Adrenal gland (tissue), 12 donors: ENCODE measurements around the gene CDH15. TPM values are rescaled to one million over a fixed set of nuclear protein-coding genes. Genes with fewer than 3 reads are reported as not detected.

Experiments
- DNase-seq, 7 donors: peaks; one replicate each; pipeline ENCODE4 v3.0.0-alpha.2; 2019 to 2020
- H3K27ac ChIP-seq, 5 donors: fragments of 200-600 bp; sonication (generic) in 4 of 5; 1 replicate in 3 of 5; 2 replicates in 2 of 5; pipeline versions ENCODE4 v1.5.1 to v1.8.0; 2016 to 2020; ENCODE audit warnings: mild to moderate bottlenecking in 1 of 5
- H3K27me3 ChIP-seq: fragments of 200-600 bp; 2 replicates; pipeline ENCODE4 v1.8.0; 2021
- H3K36me3 ChIP-seq, 2 donors: fragments of 200-600 bp; replicated peaks in 1 of 2; 1 replicate in 1 of 2; 2 replicates in 1 of 2; pipeline versions ENCODE4 v1.5.1 to v1.8.0; 2018 to 2022
- H3K4me1 ChIP-seq, 2 donors: fragments of 200-600 bp; replicated peaks in 1 of 2; 1 replicate in 1 of 2; 2 replicates in 1 of 2; pipeline versions ENCODE4 v1.5.1 to v1.8.0; 2018 to 2021
- H3K4me3 ChIP-seq, 4 donors: fragments of 200-600 bp; sonication (generic) in 3 of 4; one replicate each; pipeline ENCODE4 v1.5.1; 2016 to 2018
- H3K9me3 ChIP-seq, 3 donors: fragments of 200-600 bp; sonication (generic) in 1 of 3; replicated peaks in 1 of 3; 1 replicate in 2 of 3; 2 replicates in 1 of 3; pipeline versions ENCODE4 v1.5.1 to v1.8.0; 2016 to 2021
- CTCF ChIP-seq, 6 experiments: fragments of 450-650 bp in 4 of 6; fragments of 200-600 bp in 2 of 6; sonication (generic) in 1 of 6; IDR thresholded peaks; 1 replicate in 5 of 6; 2 replicates in 1 of 6; pipeline versions ENCODE4 v1.5.1 to v1.8.0; 2016 to 2021; ENCODE audit warnings: antibody characterized with exemption in 6 of 6, mild to moderate bottlenecking in 2 of 6, moderate library complexity in 1 of 6
- POLR2A ChIP-seq, 2 donors: fragments of 450-650 bp; IDR thresholded peaks; one replicate each; pipeline ENCODE4 v1.6.1; 2017; ENCODE audit warnings: antibody characterized with exemption in 2 of 2, mild to moderate bottlenecking in 2 of 2, moderate library complexity in 1 of 2
- WGBS, 4 donors: extraction: QIAGEN DNeasy Blood & Tissue Kit in 2 of 4; methylation state at CpG; one replicate each; pipeline versions ENCODE4 v1.1.5 to v1.1.7; 2013 to 2017; 5-methylcytosine and 5-hydroxymethylcytosine counted together
- intact Hi-C, 2 donors: fragments of 100-400 bp; cut with DNase I; formaldehyde crosslinking; loops; one replicate each; pipeline versions ENCODE4 v1.14.1 to v1.15.0; 2022 to 2023
- polyA plus RNA-seq, 3 donors: library from polyadenylated mRNA; stranded (reverse); fragments of 200-250 nt in 2 of 3; fragments of 350-450 nt in 1 of 3; fragmentation: Illumina TruSeq in 1 of 3; extraction: RNeasy Lipid Tissue Mini Kit (QIAGEN cat#74804) in 1 of 3; gene quantifications; one replicate each; pipeline ENCODE4 v1.2.3, GENCODE V29; 2013 to 2014
- total RNA-seq, 9 donors: library from RNA; depleted of rRNA in 4 of 9; stranded (reverse); fragments of >200 nt in 4 of 9; fragments of 120-200 nt in 1 of 9; fragmentation: NEBNext Ultra II Directional in 1 of 9; extraction: Animal tissue kit (Norgen Biotek cat#: 25700) in 1 of 9; gene quantifications; one replicate each; pipeline versions ENCODE4 v1.1.0 to v1.2.4, GENCODE V29; 2013 to 2023
- donor health status: healthy with polysubstance abuse.
- donor health status: Bipolar disorder and iron deficiency.
- donor health status: DM: yes; HTN: yes; CAD: no.
- donor health status: DM: no; HTN: no; CAD: no.
- donor health status: DM: no; HTN: no; CAD: no.
- donor health status: DM: yes; HTN: yes; CAD: no.

Gene CDH15
- total and polyA plus RNA-seq, 12 donors = 0.05 to 0.32 (median 0.17) TPM; not detected in 1

GRCh38 chr16:89141884-89142267, 29.7 kb upstream of the CDH15 start:
- H3K36me3 ChIP-seq = peaks cover 0 to 41% of the 10 kb centered on the region in 2 donors

GRCh38 chr16:89142474-89143195, 28.9 kb upstream of the CDH15 start:
- WGBS, 4 donors = 93 to 96% (median 94%) methylated on average over 12 to 13 of the region's 13 CpGs
- H3K36me3 ChIP-seq = peaks cover 0 to 40% of the 10 kb centered on the region in 2 donors
- no peaks in the 10 kb centered on the region for H3K27me3 ChIP-seq
- no peaks in the 10 kb centered on the region for H3K4me1 ChIP-seq
- DNase-seq = no peak
- intact Hi-C loops = no loop called here
- H3K9me3 ChIP-seq = no peaks in the 10 kb centered on the region
- no peak overlapping the region for H3K4me3 ChIP-seq
- H3K27ac ChIP-seq = no peak overlapping the region
- TF ChIP-seq CTCF (IDR thresholded peaks at IDR 0.05) (no peak), POLR2A (IDR thresholded peaks at IDR 0.05) (no peak)

More at GRCh38 chr16:89141884-89142267, 29.7 kb upstream of the CDH15 start:
- no peak for DNase-seq
- H3K9me3 ChIP-seq = no peaks in the 10 kb centered on the region
- intact Hi-C loops = no loop called here
- H3K27ac ChIP-seq = no peak overlapping the region
- 92 to 95% (median 95%) methylated on average over 7 to 13 of the region's 13 CpGs for WGBS, 4 donors
- H3K4me3 ChIP-seq = no peak overlapping the region
- no peaks in the 10 kb centered on the region for H3K4me1 ChIP-seq
- no peak for TF ChIP-seq POLR2A (IDR thresholded peaks at IDR 0.05)
- TF ChIP-seq CTCF (IDR thresholded peaks at IDR 0.05) = no peak
- no peaks in the 10 kb centered on the region for H3K27me3 ChIP-seq

GRCh38 chr16:89143201-89143741, 28.3 kb upstream of the CDH15 start:
- H3K4me1 ChIP-seq = no peaks in the 10 kb centered on the region
- H3K36me3 ChIP-seq = peaks cover 0 to 40% of the 10 kb centered on the region in 2 donors
- no peaks in the 10 kb centered on the region for H3K27me3 ChIP-seq
- no peak for TF ChIP-seq POLR2A (IDR thresholded peaks at IDR 0.05)
- TF ChIP-seq CTCF (IDR thresholded peaks at IDR 0.05) = no peak
- H3K9me3 ChIP-seq = no peaks in the 10 kb centered on the region
- 95 to 97% (median 96%) methylated on average over 7 to 17 of the region's 17 CpGs for WGBS, 4 donors
- H3K4me3 ChIP-seq = no peak overlapping the region
- intact Hi-C loops = no loop called here
- no peak overlapping the region for H3K27ac ChIP-seq
- DNase-seq = no peak

- intact Hi-C loops = no loop called here
- Histone ChIP-seq H3K9me3 (no peaks in the 10 kb centered on the region), H3K27ac (no peak overlapping the region), H3K4me1 (no peaks in the 10 kb centered on the region), H3K36me3 (peaks cover 0 to 36% of the 10 kb centered on the region in 2 donors), H3K4me3 (no peak overlapping the region), H3K27me3 (no peaks in the 10 kb centered on the region)
- no peak for DNase-seq
- WGBS, 4 donors = 86 to 93% (median 90%) methylated on average over 17 to 22 of the region's 22 CpGs
- no peak for TF ChIP-seq CTCF (IDR thresholded peaks at IDR 0.05)
- TF ChIP-seq POLR2A (IDR thresholded peaks at IDR 0.05) = no peak
These were observed 27.5 kb upstream of the CDH15 start for GRCh38 chr16:89143911-89144675.
